Adrenal gland (tissue), 12 donors: ENCODE results near the gene BARHL1. TPM values are rescaled to one million over a fixed set of nuclear protein-coding genes. Genes with fewer than 3 reads are reported as not detected.

Experiments
- DNase-seq, 7 donors: peaks; one replicate each; pipeline ENCODE4 v3.0.0-alpha.2; 2019 to 2020
- H3K27ac ChIP-seq, 5 donors: fragments of 200-600 bp; sonication (generic) in 4 of 5; 1 replicate in 3 of 5; 2 replicates in 2 of 5; pipeline versions ENCODE4 v1.5.1 to v1.8.0; 2016 to 2020; ENCODE audit warnings: mild to moderate bottlenecking in 1 of 5
- H3K27me3 ChIP-seq: fragments of 200-600 bp; 2 replicates; pipeline ENCODE4 v1.8.0; 2021
- H3K36me3 ChIP-seq, 2 donors: fragments of 200-600 bp; replicated peaks in 1 of 2; 1 replicate in 1 of 2; 2 replicates in 1 of 2; pipeline versions ENCODE4 v1.5.1 to v1.8.0; 2018 to 2022
- H3K4me1 ChIP-seq, 2 donors: fragments of 200-600 bp; replicated peaks in 1 of 2; 1 replicate in 1 of 2; 2 replicates in 1 of 2; pipeline versions ENCODE4 v1.5.1 to v1.8.0; 2018 to 2021
- H3K4me3 ChIP-seq, 4 donors: fragments of 200-600 bp; sonication (generic) in 3 of 4; one replicate each; pipeline ENCODE4 v1.5.1; 2016 to 2018
- H3K9me3 ChIP-seq, 3 donors: fragments of 200-600 bp; sonication (generic) in 1 of 3; replicated peaks in 1 of 3; 1 replicate in 2 of 3; 2 replicates in 1 of 3; pipeline versions ENCODE4 v1.5.1 to v1.8.0; 2016 to 2021
- CTCF ChIP-seq, 6 experiments: fragments of 450-650 bp in 4 of 6; fragments of 200-600 bp in 2 of 6; sonication (generic) in 1 of 6; IDR thresholded peaks; 1 replicate in 5 of 6; 2 replicates in 1 of 6; pipeline versions ENCODE4 v1.5.1 to v1.8.0; 2016 to 2021; ENCODE audit warnings: antibody characterized with exemption in 6 of 6, mild to moderate bottlenecking in 2 of 6, moderate library complexity in 1 of 6
- POLR2A ChIP-seq, 2 donors: fragments of 450-650 bp; IDR thresholded peaks; one replicate each; pipeline ENCODE4 v1.6.1; 2017; ENCODE audit warnings: antibody characterized with exemption in 2 of 2, mild to moderate bottlenecking in 2 of 2, moderate library complexity in 1 of 2
- WGBS, 4 donors: extraction: QIAGEN DNeasy Blood & Tissue Kit in 2 of 4; methylation state at CpG; one replicate each; pipeline versions ENCODE4 v1.1.5 to v1.1.7; 2013 to 2017; 5-methylcytosine and 5-hydroxymethylcytosine counted together
- intact Hi-C, 2 donors: fragments of 100-400 bp; cut with DNase I; formaldehyde crosslinking; loops; one replicate each; pipeline versions ENCODE4 v1.14.1 to v1.15.0; 2022 to 2023
- polyA plus RNA-seq, 3 donors: library from polyadenylated mRNA; stranded (reverse); fragments of 200-250 nt in 2 of 3; fragments of 350-450 nt in 1 of 3; fragmentation: Illumina TruSeq in 1 of 3; extraction: RNeasy Lipid Tissue Mini Kit (QIAGEN cat#74804) in 1 of 3; gene quantifications; one replicate each; pipeline ENCODE4 v1.2.3, GENCODE V29; 2013 to 2014
- total RNA-seq, 9 donors: library from RNA; depleted of rRNA in 4 of 9; stranded (reverse); fragments of >200 nt in 4 of 9; fragments of 120-200 nt in 1 of 9; fragmentation: NEBNext Ultra II Directional in 1 of 9; extraction: Animal tissue kit (Norgen Biotek cat#: 25700) in 1 of 9; gene quantifications; one replicate each; pipeline versions ENCODE4 v1.1.0 to v1.2.4, GENCODE V29; 2013 to 2023
- donor health status: healthy with polysubstance abuse.
- donor health status: Bipolar disorder and iron deficiency.
- donor health status: DM: yes; HTN: yes; CAD: no.
- donor health status: DM: no; HTN: no; CAD: no.
- donor health status: DM: no; HTN: no; CAD: no.
- donor health status: DM: yes; HTN: yes; CAD: no.

Gene BARHL1
- total and polyA plus RNA-seq, 12 donors: not detected

GRCh38 chr9:132627106-132627505 is 44.7 kb downstream of the BARHL1 start:
- H3K36me3 ChIP-seq: peaks cover 0 to 50% of the 10 kb centered on the region in 2 donors
- intact Hi-C loops: no loop called here
- 76 to 86% (median 83%) methylated on average over 7 of the region's 7 CpGs for WGBS, 4 donors

GRCh38 chr9:132627594-132627993 is 45.2 kb downstream of the BARHL1 start:
- Histone ChIP-seq H3K4me1 (no peaks in the 10 kb centered on the region), H3K9me3 (no peaks in the 10 kb centered on the region), H3K27ac (no peak overlapping the region), H3K4me3 (no peak overlapping the region), H3K36me3 (peaks cover 0 to 50% of the 10 kb centered on the region in 2 donors), H3K27me3 (no peaks in the 10 kb centered on the region)
- intact Hi-C loops: no loop called here
- no peak for DNase-seq
- WGBS, 4 donors: 88 to 94% (median 92%) methylated on average over 11 of the region's 11 CpGs
- TF ChIP-seq CTCF (IDR thresholded peaks at IDR 0.05) (no peak), POLR2A (IDR thresholded peaks at IDR 0.05) (no peak)

More at GRCh38 chr9:132627106-132627505, 44.7 kb downstream of the BARHL1 start:
- no peaks in the 10 kb centered on the region for H3K9me3 ChIP-seq
- no peaks in the 10 kb centered on the region for H3K4me1 ChIP-seq
- no peak overlapping the region for H3K27ac ChIP-seq
- H3K4me3 ChIP-seq: no peak overlapping the region
- no peak for DNase-seq
- TF ChIP-seq POLR2A (IDR thresholded peaks at IDR 0.05) (no peak), CTCF (IDR thresholded peaks at IDR 0.05) (no peak)
- H3K27me3 ChIP-seq: no peaks in the 10 kb centered on the region

- intact Hi-C loops: no loop called here
- Histone ChIP-seq H3K9me3 (no peaks in the 10 kb centered on the region), H3K27me3 (no peaks in the 10 kb centered on the region), H3K36me3 (peaks cover 0 to 50% of the 10 kb centered on the region in 2 donors), H3K4me1 (no peaks in the 10 kb centered on the region), H3K4me3 (no peak overlapping the region), H3K27ac (no peak overlapping the region)
- no peak for DNase-seq
- TF ChIP-seq CTCF (IDR thresholded peaks at IDR 0.05): no peak
- no peak for TF ChIP-seq POLR2A (IDR thresholded peaks at IDR 0.05)
- 91 to 97% (median 95%) methylated on average over 8 of the region's 8 CpGs for WGBS, 4 donors
These were observed 46.3 kb downstream of the BARHL1 start for GRCh38 chr9:132628746-132629145.

DNA sequence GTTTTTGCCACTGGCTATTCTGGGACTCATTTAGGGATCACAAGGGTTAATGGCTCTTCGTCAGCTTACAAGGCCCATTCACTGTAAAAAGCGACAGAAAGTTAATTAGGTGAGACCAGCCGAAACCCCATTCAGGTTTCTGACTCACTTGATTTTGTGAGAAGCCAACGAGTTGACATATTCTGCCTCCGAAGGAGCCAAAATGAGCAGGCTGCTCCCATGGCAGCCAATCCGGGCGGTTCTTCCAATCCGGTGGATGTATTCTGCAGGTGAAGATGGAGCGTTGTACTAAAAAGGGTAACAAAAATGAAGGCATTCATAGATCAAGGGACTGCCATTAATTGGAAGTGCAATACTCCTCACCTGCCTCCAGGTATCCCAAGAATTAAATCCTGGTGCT is 47.7 kb downstream of the BARHL1 start:
- Histone ChIP-seq H3K4me1 (no peaks in the 10 kb centered on the region), H3K27me3 (no peaks in the 10 kb centered on the region), H3K36me3 (peaks cover 0 to 45% of the 10 kb centered on the region in 2 donors), H3K9me3 (no peaks in the 10 kb centered on the region), H3K27ac (no peak overlapping the region), H3K4me3 (no peak overlapping the region)
- intact Hi-C loops: no loop called here
- TF ChIP-seq POLR2A (IDR thresholded peaks at IDR 0.05) (no peak), CTCF (IDR thresholded peaks at IDR 0.05) (no peak)
- WGBS, 4 donors: 91 to 92% (median 92%) methylated on average over 9 of the region's 9 CpGs
- no peak for DNase-seq
